ENCODE results near the gene RAB11FIP5.

Gene RAB11FIP5

GRCh38 chr2:73116182-73116960, 3.6 kb upstream of the RAB11FIP5 start:
- Histone ChIP-seq H4K20me1 (ENCODE audit: low read depth, low read length) (no peaks in the 10 kb centered on the region), H3K27me3 (ENCODE audit: low read length) (no peaks in the 10 kb centered on the region), H3F3A (ENCODE audit: insufficient read depth) (no peaks in the 10 kb centered on the region), H3K4me3 (ENCODE audit: insufficient read depth, low read length, poor library complexity, severe bottlenecking) (no peak overlapping the region), H3K36me3 (ENCODE audit: low read length) (no peaks in the 10 kb centered on the region), H3K9me2 (replicated peaks; ENCODE audit: insufficient read depth, low read length) (no peaks in the 10 kb centered on the region), H3K9ac (ENCODE audit: low read length) (no peak overlapping the region), H3K4me2 (ENCODE audit: low read depth, low read length, poor library complexity, severe bottlenecking) (no peak overlapping the region), H3K9me3 (ENCODE audit: insufficient read depth, low read length) (no peaks in the 10 kb centered on the region), H2AFZ (ENCODE audit: low read depth, low read length, severe bottlenecking) (no peak overlapping the region), H3K27ac (ENCODE audit: low read depth, low read length) (no peak overlapping the region), H3K79me2 (ENCODE audit: insufficient read depth, low read length) (no peaks in the 10 kb centered on the region)
- TF ChIP-seq EZH2phosphoT487 (conservative IDR thresholded peaks at IDR 0.05; ENCODE audit: low read length) (no peak), CTCF (IDR thresholded peaks at IDR 0.05; ENCODE audit: insufficient read depth, low read length, poor library complexity, severe bottlenecking) (no peak)

DNA sequence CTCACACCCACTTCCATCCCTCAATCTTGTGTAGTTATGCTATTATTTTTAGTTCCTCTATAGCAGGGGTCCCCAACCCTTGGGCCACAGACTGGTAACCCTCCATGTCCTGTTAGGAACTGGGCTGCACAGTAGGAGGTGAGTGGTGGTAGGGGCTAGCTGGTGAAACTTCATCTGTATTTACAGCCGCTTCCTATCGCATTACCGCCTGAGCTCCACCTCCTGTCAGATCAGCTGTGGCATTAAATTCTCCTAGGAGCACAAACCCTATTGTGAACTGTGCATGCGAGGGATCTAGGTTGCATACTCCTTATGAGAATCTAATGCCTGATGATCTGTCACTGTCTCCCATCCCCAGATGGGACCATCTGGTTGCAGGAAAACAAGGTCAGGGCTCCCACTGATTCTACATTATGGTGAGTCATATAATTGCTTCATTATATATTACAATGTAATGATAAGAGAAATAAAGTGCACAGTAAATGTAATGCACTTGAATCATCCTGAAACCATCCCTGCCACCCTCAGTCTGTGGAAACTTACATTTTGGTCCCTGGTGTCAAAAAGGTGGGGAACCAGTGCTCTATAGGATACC, 1.6 kb upstream of the RAB11FIP5 start:
- Histone ChIP-seq H3K36me3 (ENCODE audit: low read length) (no peaks in the 10 kb centered on the region), H3K4me3 (ENCODE audit: insufficient read depth, low read length, poor library complexity, severe bottlenecking) (no peak overlapping the region), H3K9ac (ENCODE audit: low read length) (no peak overlapping the region)

DNA sequence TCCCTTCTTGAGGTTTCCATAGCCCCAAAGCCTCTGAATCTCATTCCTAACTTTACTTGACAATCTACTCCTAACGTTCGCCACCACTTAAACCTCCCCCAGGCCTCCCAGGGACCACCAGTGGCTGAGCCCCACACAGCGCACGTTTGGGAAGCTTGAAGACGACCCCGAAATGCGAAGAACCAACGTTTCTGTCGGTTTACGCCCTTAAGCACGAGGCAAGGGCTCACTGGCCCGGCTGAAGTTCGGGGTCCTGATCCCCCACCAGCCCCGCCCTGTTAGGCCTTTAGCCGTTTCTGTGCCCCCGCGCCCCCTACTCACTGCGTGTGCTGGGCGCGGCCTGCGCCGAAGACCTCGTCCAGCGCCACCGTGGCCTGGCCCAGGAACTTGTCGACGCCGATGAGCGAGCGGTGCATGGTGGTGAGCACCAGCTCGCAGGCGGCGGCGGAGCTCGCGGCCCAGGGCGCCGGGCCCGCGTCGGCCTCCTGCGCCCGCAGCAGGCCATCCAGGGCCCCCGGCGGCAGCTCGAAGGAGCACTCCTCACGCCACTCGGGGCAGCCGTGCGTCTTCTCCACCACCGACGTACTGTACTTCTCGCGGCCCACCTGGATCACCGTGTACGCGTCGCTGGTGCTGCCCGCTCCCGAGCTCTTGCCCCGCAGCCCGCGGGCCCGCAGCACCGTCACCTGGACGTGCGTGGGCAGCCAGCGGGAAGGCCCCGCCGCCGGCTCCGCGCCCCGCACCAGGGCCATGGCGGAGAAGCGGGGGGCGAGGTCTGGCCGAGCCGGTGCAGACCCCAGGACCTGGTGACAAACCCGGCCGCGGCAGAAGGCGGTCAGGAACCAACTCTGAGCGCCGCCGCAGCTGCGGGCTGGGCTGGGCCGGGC, 479 bp downstream of the RAB11FIP5 start:
- H3K27ac ChIP-seq (ENCODE audit: low read depth, low read length): no peak overlapping the region
- no peaks in the 10 kb centered on the region for H3K27me3 ChIP-seq (ENCODE audit: low read length)
- H3K4me2 ChIP-seq (ENCODE audit: low read depth, low read length, poor library complexity, severe bottlenecking): no peak overlapping the region
- H2AFZ ChIP-seq (ENCODE audit: low read depth, low read length, severe bottlenecking): no peak overlapping the region
- no peaks in the 10 kb centered on the region for H3K79me2 ChIP-seq (ENCODE audit: insufficient read depth, low read length)
- no peaks in the 10 kb centered on the region for H3K36me3 ChIP-seq (ENCODE audit: low read length)
- no peaks in the 10 kb centered on the region for H3F3A ChIP-seq (ENCODE audit: insufficient read depth)
- no peak for TF ChIP-seq CTCF (IDR thresholded peaks at IDR 0.05; ENCODE audit: insufficient read depth, low read length, poor library complexity, severe bottlenecking)
- no peak for TF ChIP-seq EZH2phosphoT487 (conservative IDR thresholded peaks at IDR 0.05; ENCODE audit: low read length)
- H3K9me3 ChIP-seq (ENCODE audit: insufficient read depth, low read length): no peaks in the 10 kb centered on the region
- H4K20me1 ChIP-seq (ENCODE audit: low read depth, low read length): no peaks in the 10 kb centered on the region
- H3K9me2 ChIP-seq (replicated peaks; ENCODE audit: insufficient read depth, low read length): no peaks in the 10 kb centered on the region
- H3K9ac ChIP-seq (ENCODE audit: low read length): no peak overlapping the region
- H3K4me3 ChIP-seq (ENCODE audit: insufficient read depth, low read length, poor library complexity, severe bottlenecking): no peak overlapping the region

More for the DNA sequence above, 1.6 kb upstream of the RAB11FIP5 start:
- Histone ChIP-seq H3F3A (ENCODE audit: insufficient read depth) (no peaks in the 10 kb centered on the region), H2AFZ (ENCODE audit: low read depth, low read length, severe bottlenecking) (no peak overlapping the region), H4K20me1 (ENCODE audit: low read depth, low read length) (no peaks in the 10 kb centered on the region), H3K79me2 (ENCODE audit: insufficient read depth, low read length) (no peaks in the 10 kb centered on the region), H3K27ac (ENCODE audit: low read depth, low read length) (no peak overlapping the region), H3K4me2 (ENCODE audit: low read depth, low read length, poor library complexity, severe bottlenecking) (no peak overlapping the region), H3K9me3 (ENCODE audit: insufficient read depth, low read length) (no peaks in the 10 kb centered on the region), H3K27me3 (ENCODE audit: low read length) (no peaks in the 10 kb centered on the region), H3K9me2 (replicated peaks; ENCODE audit: insufficient read depth, low read length) (no peaks in the 10 kb centered on the region)
- TF ChIP-seq CTCF (IDR thresholded peaks at IDR 0.05; ENCODE audit: insufficient read depth, low read length, poor library complexity, severe bottlenecking): no peak
- TF ChIP-seq EZH2phosphoT487 (conservative IDR thresholded peaks at IDR 0.05; ENCODE audit: low read length): no peak
